ENCODE data around the gene C6orf132.

- TF ChIP-seq POLR2AphosphoS5 (IDR thresholded peaks at IDR 0.05; ENCODE audit: low read depth, low read length) (no peak), POLR2A (IDR thresholded peaks at IDR 0.05; ENCODE audit: low read depth, low read length) (no peak), TAF1 (IDR thresholded peaks at IDR 0.05; ENCODE audit: low read depth, low read length) (no peak), PAX5 (IDR thresholded peaks at IDR 0.05; ENCODE audit: insufficient read depth, low read length, severe bottlenecking) (no peak), POU2F2 (IDR thresholded peaks at IDR 0.05; ENCODE audit: low read depth, low read length) (no peak), SPI1 (IDR thresholded peaks at IDR 0.05; ENCODE audit: low read depth, low read length) (no peak)
These were observed 17.1 kb upstream of the C6orf132 start for GRCh38 chr6:42159431-42160024.

Measured in GM12891 (cell line).